Cardiac septum (tissue), 1 donor: ENCODE results near the gene BRI3. TPM values are rescaled to one million over a fixed set of nuclear protein-coding genes. Genes with fewer than 3 reads are reported as not detected.
A peak's percentile ranks its signal among the peaks of the same experiment; 100 is the strongest.
"Not testable (repeated sequence)": the region's sequence is repeated elsewhere in the genome, so short reads cannot be mapped to it uniquely, and the experiment has no call there.

Source experiments
- DNase-seq: peaks from one replicate; pipeline ENCODE4 v3.0.0-alpha.2; 2020; ENCODE audit warnings: low spot score
- intact Hi-C: fragments of 100-400 bp; cut with DNase I; formaldehyde crosslinking; loops from one replicate; pipeline ENCODE4 v1.14.0; 2022
- total RNA-seq: library from RNA; stranded (reverse); fragmentation: NEBNext Ultra II Directional; extraction: Animal tissue kit (Norgen Biotek cat#: 25700); gene quantifications from one replicate; pipeline ENCODE4 v1.2.1, GENCODE V29; 2021
- donor health status: DM: no; HTN: no; CAD: no.

Gene BRI3
- total RNA-seq, 1 donor from 2014 or later, result 162 TPM

GRCh38 chr7:98303176-98303865, 21.8 kb downstream of the BRI3 start:
- intact Hi-C loops, result no loop called here
- no peak for DNase-seq

DNA sequence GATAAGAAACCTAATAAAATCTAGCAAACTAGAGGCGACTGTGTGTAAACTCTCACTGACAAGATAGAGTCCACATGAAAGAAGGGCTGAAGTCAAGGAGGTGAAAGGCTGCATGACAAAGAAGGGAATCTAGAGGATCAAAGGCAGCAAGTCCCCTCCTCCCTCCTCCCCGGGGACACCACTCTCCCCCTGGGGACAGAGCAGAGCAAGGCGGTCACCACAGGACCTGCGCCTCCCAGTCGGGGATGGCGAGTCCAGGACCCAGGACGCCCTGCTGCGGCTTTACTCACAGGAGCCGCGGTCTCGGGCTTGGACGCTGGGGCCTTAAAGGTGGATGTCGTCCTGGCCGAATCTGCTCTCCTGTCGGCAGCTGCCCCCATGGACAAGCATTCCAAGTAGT, 22.4 kb downstream of the BRI3 start:
- no peak for DNase-seq
- intact Hi-C loops, result no loop called here

DNA sequence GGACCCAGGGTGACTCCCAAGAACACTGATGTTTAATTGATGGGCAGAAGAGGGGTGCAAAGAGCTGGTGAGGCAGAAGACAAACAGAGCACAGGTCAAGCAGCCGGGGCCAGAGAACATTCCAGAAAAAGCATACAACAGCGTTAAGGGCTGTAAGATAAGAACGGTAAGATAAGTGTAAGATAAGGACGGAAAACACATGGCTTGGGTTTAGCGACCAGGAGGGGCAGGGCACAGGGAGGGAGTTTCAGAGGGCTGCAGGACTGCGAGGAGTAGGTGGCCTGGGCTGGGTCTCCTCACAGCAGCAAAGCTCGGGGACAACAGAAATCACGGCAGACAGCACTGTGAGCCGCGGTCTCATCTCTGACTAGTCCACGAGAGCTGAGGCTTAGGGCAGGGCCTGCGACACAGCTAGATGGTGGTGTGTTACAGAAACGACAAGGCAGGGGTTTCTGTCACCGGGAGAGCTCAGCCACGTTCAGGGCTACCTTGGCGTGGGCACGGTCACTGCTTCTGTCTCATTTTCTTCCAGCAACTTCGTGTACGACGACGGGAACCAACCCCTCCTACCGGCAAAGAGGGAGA, 24.6 kb downstream of the BRI3 start:
- intact Hi-C loops, result no loop called here
- DNase-seq, result no peak

GRCh38 chr7:98307971-98308466, 26.5 kb downstream of the BRI3 start:
- DNase-seq, result no peak
- intact Hi-C loops, result no loop called here

- DNase-seq, result no peak
- intact Hi-C loops, result no loop called here
These were observed 28.1 kb downstream of the BRI3 start for GRCh38 chr7:98309566-98309965.

- no peak for DNase-seq
- intact Hi-C loops, result no loop called here
These were observed 30.7 kb downstream of the BRI3 start for GRCh38 chr7:98312201-98312600.

GRCh38 chr7:98314469-98314868, 33.0 kb downstream of the BRI3 start:
- DNase-seq, result no peak
- intact Hi-C loops, result no loop called here

DNA sequence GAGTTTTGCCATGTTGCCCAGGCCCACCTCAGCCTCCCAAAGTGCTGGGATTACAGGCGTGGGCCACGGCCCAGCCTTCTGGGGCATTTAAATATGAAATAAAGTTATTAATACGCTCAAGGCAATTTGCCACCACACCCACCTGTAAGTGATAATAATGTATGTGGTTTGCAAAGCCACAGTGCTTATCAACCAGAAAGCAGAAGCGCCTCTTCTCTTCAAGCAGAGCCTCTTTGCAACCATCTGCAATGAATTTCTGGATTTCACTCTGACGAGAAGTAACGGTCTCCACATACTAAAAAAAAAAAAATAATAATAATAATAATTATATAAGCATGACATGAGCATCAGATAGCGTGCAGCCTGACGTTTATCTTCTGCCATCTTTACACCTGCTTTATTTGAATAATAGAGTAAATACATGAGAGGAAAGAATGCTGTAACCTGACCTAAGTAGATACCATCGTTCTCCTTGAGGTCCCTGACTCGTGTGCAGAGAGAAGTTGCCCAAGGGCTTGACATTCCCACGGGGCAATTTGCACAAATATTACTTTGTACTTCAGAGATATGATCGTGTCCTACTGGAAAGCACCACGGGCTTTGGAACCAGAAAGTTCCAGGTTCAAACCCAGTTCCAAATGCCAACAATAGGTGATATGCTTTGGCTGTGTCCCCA, 34.0 kb downstream of the BRI3 start:
- DNase-seq, result no peak
- intact Hi-C loops, result no loop called here

- DNase-seq, intact Hi-C loops: not testable (repeated sequence)
These were observed 34.6 kb downstream of the BRI3 start for GRCh38 chr7:98315994-98316527.

- DNase-seq, result peak; percentile 6
- intact Hi-C loops, result no loop called here
These were observed 36.0 kb downstream of the BRI3 start for GRCh38 chr7:98317366-98318040.

- intact Hi-C loops, result no loop called here
- DNase-seq, result peak; percentile 46
These were observed 37.7 kb downstream of the BRI3 start for GRCh38 chr7:98319176-98319575.

DNA sequence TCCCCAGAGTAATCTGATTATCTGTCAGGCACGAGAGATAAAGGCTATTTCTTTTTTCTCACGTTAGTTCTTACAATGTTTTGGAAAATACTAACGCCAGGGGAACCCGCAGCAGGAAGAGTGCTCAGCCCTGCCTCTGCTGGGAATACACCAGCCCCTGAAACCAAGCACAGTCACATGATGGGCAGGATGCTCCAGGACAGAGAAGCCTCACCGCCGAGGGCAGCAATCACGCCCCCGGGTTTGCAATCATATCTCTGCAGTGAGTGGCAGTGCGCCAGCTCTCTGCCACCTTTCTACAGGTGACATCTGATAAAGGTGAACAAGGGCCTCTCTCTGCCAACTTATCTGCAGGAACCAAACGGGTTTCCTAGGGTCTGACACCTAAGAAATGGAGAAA, 39.8 kb downstream of the BRI3 start:
- peak; percentile 63 for DNase-seq

GRCh38 chr7:98322331-98323270, 41.1 kb downstream of the BRI3 start:
- intact Hi-C loops, result no loop called here
- peak; percentile 57 for DNase-seq

More for the DNA sequence above, 39.8 kb downstream of the BRI3 start:
- intact Hi-C loops, result no loop called here

DNA sequence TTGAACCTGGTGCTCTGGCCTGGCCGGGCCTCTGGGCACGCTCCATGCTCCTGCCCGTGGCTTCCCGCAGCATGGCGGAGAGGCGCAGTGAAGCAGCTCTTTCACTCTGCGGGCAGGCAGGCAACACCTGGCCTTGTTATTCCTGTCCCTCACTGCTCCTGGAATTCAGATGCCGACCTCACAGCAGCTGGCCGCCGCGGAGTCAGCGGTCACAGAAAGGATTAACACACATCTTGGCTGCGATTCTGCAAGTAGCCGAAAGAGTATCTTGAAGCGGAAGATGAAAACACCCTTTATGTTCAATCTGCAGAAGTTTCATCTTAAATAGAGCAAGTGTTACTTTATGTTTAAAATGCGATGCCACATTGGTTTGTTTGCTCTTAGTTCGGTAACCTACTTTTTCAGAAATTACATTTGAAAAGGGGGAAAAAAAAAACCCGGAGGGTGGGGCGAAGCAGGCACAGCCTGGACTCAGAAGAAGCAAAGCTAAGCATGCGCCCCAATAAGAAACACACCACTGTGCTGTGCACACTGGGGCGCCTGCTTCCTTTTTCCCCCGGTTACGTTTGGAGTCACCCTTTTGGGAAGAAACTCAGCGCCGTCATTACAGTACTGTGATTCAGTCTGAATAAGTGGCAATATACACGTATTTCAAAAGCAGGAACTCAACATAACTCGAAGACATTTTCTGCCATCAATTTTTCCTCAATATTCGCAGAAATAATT, 42.3 kb downstream of the BRI3 start:
- intact Hi-C loops, result no loop called here
- DNase-seq, result no peak

DNA sequence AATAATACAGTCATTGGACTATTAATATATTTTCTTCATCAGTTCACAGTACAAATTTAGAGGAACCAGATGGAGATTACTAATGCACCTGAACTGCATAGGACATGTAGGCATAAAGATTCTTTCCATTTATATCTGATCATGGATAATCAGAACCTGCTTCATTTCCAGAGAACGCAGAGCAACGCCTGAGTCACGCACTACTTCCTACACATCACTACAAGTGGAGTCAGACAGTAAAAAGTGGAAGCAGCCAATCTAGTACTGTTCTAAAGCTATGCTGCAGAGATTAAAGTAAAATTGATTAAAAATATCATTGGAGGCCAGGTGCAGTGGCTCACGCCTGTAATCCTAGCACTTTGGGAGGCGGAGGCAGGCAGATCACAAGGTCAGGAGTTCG, 43.3 kb downstream of the BRI3 start:
- intact Hi-C loops, result no loop called here
- DNase-seq, result no peak

- intact Hi-C loops, result no loop called here
- no peak for DNase-seq
These were observed 47.8 kb downstream of the BRI3 start for GRCh38 chr7:98329100-98329790.

DNA sequence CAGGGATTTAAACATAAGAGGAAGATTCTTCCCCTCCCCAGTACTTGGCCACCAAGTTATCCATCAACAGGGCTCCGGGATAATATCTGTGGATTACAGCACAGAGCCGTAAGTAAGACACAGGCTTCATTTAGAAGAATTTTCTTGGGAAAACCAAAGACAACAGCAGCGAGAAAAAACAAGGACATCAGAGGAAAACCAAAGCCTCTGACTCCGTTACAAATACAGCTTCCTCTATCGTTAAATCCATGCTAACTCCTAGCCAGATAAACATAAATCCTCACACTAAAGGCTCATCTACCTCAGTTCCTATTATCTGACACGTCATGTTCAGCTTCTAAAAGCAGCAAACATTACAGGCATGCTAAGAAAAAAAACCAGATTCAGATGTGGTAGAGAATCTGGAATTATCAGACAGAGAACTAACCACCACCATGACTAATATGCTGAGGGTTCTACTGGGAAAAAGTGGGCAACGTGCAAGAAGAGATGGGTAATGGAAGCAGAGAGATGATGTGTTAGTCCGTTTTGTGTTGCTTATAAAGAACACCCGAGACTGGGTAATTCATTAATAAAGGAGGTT, 48.4 kb downstream of the BRI3 start:
- DNase-seq, result no peak
- intact Hi-C loops, result no loop called here
